MCF 10A (cell line): ENCODE results near the gene OR2A2. TPM values are rescaled to one million over a fixed set of nuclear protein-coding genes. Genes with fewer than 3 reads are reported as not detected.

ENCODE experiments used
- BruUV-seq: library from RNA; stranded (reverse); fragments of 400-500 nt; replicated peaks from 2 replicates; lab custom pipeline; 2021; lab: Mats Ljungman, UMichigan
- CTCF ChIA-PET: fragments of 300-600 bp; sonication (Branson Sonifier 250); formaldehyde crosslinking; extraction: SDS; loops from one replicate; lab custom pipeline; 2021; ENCODE audit warnings: antibody characterized with exemption, inconsistent platforms; lab: Yijun Ruan, JAX
- POLR2A ChIA-PET: fragments of 300-600, 350-650 bp; sonication (Branson Sonifier 250); formaldehyde crosslinking; extraction: SDS; loops from one replicate; lab custom pipeline; 2020; ENCODE audit warnings: antibody characterized with exemption, inconsistent platforms; lab: Yijun Ruan, JAX
- DNase-seq: peaks from one replicate; pipeline ENCODE4 v3.0.0-alpha.2; 2018; ENCODE audit not compliant: unreplicated experiment
- H3K27ac Mint-ChIP-seq: one replicate; pipeline ENCODE4 v1.8.0; 2022; ENCODE audit warnings: mild to moderate bottlenecking, low read depth, mixed read lengths; ENCODE audit not compliant: unreplicated experiment
- H3K27me3 Mint-ChIP-seq: one replicate; pipeline ENCODE4 v1.8.0; 2022; ENCODE audit warnings: mixed read lengths; ENCODE audit not compliant: insufficient read depth, unreplicated experiment
- H3K36me3 Mint-ChIP-seq: one replicate; pipeline ENCODE4 v1.8.0; 2022; ENCODE audit warnings: mild to moderate bottlenecking, moderate library complexity, mixed read lengths; ENCODE audit not compliant: insufficient read depth, unreplicated experiment
- H3K4me1 Mint-ChIP-seq: one replicate; pipeline ENCODE4 v1.8.0; 2022; ENCODE audit warnings: mixed read lengths; ENCODE audit not compliant: insufficient read depth, unreplicated experiment
- H3K4me3 Mint-ChIP-seq: one replicate; pipeline ENCODE4 v1.8.0; 2022; ENCODE audit warnings: mild to moderate bottlenecking, moderate library complexity, mixed read lengths; ENCODE audit not compliant: unreplicated experiment
- H3K9me3 Mint-ChIP-seq: one replicate; pipeline ENCODE4 v1.8.0; 2022; ENCODE audit warnings: mixed read lengths; ENCODE audit not compliant: unreplicated experiment
- CTCF ChIP-seq: fragments of 200-600 bp; IDR thresholded peaks from one replicate; pipeline ENCODE4 v1.8.0; 2022; ENCODE audit warnings: antibody characterized with exemption, mild to moderate bottlenecking; ENCODE audit not compliant: unreplicated experiment
- intact Hi-C: fragments of 100-400 bp; cut with micrococcal nuclease; formaldehyde crosslinking; loops from 2 replicates; pipeline ENCODE4 v1.14.1; 2022
- total RNA-seq: library from RNA; stranded (reverse); gene quantifications from 2 replicates; pipeline ENCODE4 v1.2.3, GENCODE V29; 2022

OR2A2 gene
- total RNA-seq, 1 experiment from 2014 or later: not detected

GRCh38 chr7:144090667-144091066 is 18.7 kb upstream of the OR2A2 start:
- Mint-ChIP-seq H3K4me1 (no peaks in the 10 kb centered on the region), H3K27me3 (no peaks in the 10 kb centered on the region), H3K9me3 (no peaks in the 10 kb centered on the region), H3K36me3 (no peaks in the 10 kb centered on the region), H3K27ac (no peak overlapping the region), H3K4me3 (no peak overlapping the region)
- CTCF ChIA-PET: no interaction called here
- BruUV-seq: no TSS peak
- POLR2A ChIA-PET: no interaction called here
- no peak for DNase-seq
- no peak for TF ChIP-seq CTCF
- intact Hi-C loops: no loop called here

- peaks cover 7% of the 10 kb centered on the region for H3K9me3 Mint-ChIP-seq
- H3K27me3 Mint-ChIP-seq: peaks cover 53% of the 10 kb centered on the region
- no peaks in the 10 kb centered on the region for H3K36me3 Mint-ChIP-seq
- no peak for DNase-seq
- CTCF ChIA-PET: no interaction called here
- no TSS peak for BruUV-seq
- H3K4me1 Mint-ChIP-seq: no peaks in the 10 kb centered on the region
- POLR2A ChIA-PET: no interaction called here
- TF ChIP-seq CTCF: no peak
- intact Hi-C loops: no loop called here
- no peak overlapping the region for H3K27ac Mint-ChIP-seq
- H3K4me3 Mint-ChIP-seq: no peak overlapping the region
Measured at GRCh38 chr7:144098776-144099175, 10.6 kb upstream of the OR2A2 start.

GRCh38 chr7:144100607-144101006 is 8.8 kb upstream of the OR2A2 start:
- DNase-seq: no peak
- no peaks in the 10 kb centered on the region for H3K4me1 Mint-ChIP-seq
- H3K27ac Mint-ChIP-seq: no peak overlapping the region
- TF ChIP-seq CTCF: no peak
- H3K9me3 Mint-ChIP-seq: peaks cover 7% of the 10 kb centered on the region
- POLR2A ChIA-PET: interaction anchor here (0.6 kb wide), 1 partner anchor 11 kb away, joined by 3 read pairs; no protein-coding TSS in a partner anchor
- H3K27me3 Mint-ChIP-seq: peaks cover 65% of the 10 kb centered on the region
- CTCF ChIA-PET: interaction anchor here (0.6 kb wide), 2 partner anchors 8 to 1469 kb away, joined by 3 read pairs; no protein-coding TSS in a partner anchor
- H3K4me3 Mint-ChIP-seq: no peak overlapping the region
- BruUV-seq: no TSS peak
- H3K36me3 Mint-ChIP-seq: no peaks in the 10 kb centered on the region
- intact Hi-C loops: no loop called here

- no TSS peak for BruUV-seq
- peaks cover 7% of the 10 kb centered on the region for H3K9me3 Mint-ChIP-seq
- no peaks in the 10 kb centered on the region for H3K4me1 Mint-ChIP-seq
- no peak overlapping the region for H3K27ac Mint-ChIP-seq
- H3K27me3 Mint-ChIP-seq: peaks cover 65% of the 10 kb centered on the region
- CTCF ChIA-PET: no interaction called here
- no peak for TF ChIP-seq CTCF
- intact Hi-C loops: no loop called here
- no peak overlapping the region for H3K4me3 Mint-ChIP-seq
- no peaks in the 10 kb centered on the region for H3K36me3 Mint-ChIP-seq
- no peak for DNase-seq
- POLR2A ChIA-PET: interaction anchor here (0.6 kb wide), 1 partner anchor 13 kb away, joined by 3 read pairs; no protein-coding TSS in a partner anchor
Measured at GRCh38 chr7:144102041-144102440, 7.3 kb upstream of the OR2A2 start.
